Mammary epithelial cell (primary cell): ENCODE results near the gene ZNF639.

ENCODE experiments used
- EZH2 ChIP-seq: IDR thresholded peaks from 2 replicates; pipeline ENCODE4 v1.6.1; 2012; ENCODE audit warnings: low read length, inconsistent platforms, borderline replicate concordance
- TF ChIP-seq, protein P1 (sequence below), 2 donors: IDR thresholded peaks in 1 of 2; conservative IDR thresholded peaks in 1 of 2; 2 replicates each; pipeline ENCODE4 v1.5.1; 2011 to 2012; ENCODE audit warnings: inconsistent platforms in 2 of 2, low read length in 2 of 2, mild to moderate bottlenecking in 2 of 2, control low read depth in 1 of 2, low read depth in 1 of 2; ENCODE audit not compliant: insufficient read depth in 1 of 2; ENCODE audit errors: extremely low read depth in 1 of 2

DNA sequence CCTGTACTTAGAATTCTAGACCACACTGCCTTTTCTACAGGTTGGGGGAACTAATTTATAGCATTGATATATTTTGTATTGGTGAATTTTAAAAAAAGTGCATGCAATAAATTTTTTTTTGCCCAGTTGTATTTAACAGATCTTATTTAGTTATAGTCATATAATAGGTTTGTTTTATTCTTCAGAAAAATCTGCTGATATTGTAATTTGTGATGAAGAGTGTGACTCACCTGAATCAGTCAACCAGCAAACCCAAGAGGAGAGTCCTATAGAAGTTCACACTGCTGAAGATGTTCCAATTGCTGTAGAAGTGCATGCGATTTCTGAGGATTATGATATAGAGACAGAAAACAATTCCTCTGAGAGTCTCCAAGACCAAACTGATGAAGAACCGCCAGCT is 10.3 kb downstream of the ZNF639 start:
- TF ChIP-seq, protein P1, sequence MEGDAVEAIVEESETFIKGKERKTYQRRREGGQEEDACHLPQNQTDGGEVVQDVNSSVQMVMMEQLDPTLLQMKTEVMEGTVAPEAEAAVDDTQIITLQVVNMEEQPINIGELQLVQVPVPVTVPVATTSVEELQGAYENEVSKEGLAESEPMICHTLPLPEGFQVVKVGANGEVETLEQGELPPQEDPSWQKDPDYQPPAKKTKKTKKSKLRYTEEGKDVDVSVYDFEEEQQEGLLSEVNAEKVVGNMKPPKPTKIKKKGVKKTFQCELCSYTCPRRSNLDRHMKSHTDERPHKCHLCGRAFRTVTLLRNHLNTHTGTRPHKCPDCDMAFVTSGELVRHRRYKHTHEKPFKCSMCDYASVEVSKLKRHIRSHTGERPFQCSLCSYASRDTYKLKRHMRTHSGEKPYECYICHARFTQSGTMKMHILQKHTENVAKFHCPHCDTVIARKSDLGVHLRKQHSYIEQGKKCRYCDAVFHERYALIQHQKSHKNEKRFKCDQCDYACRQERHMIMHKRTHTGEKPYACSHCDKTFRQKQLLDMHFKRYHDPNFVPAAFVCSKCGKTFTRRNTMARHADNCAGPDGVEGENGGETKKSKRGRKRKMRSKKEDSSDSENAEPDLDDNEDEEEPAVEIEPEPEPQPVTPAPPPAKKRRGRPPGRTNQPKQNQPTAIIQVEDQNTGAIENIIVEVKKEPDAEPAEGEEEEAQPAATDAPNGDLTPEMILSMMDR (conservative IDR thresholded peaks at IDR 0.05 in 1 of 2, IDR thresholded peaks at IDR 0.05 in 1 of 2; ENCODE audit: extremely low read depth in 1 of 2, insufficient read depth in 1 of 2, low read depth in 1 of 2, low read length in 2 of 2), result no peak
- TF ChIP-seq EZH2, result no peak
